GM12878 (cell line): Measurements from ENCODE around the gene KLF11. TPM values are rescaled to one million over a fixed set of nuclear protein-coding genes. Genes with fewer than 3 reads are reported as not detected.

Experiments used
- CHD2 ChIP-seq: IDR thresholded peaks from 2 replicates; pipeline ENCODE4 v1.6.1; 2011; ENCODE audit warnings: low read depth, low read length, improper control_type of control experiment, borderline replicate concordance
- CTCF ChIP-seq, 3 experiments: IDR thresholded peaks in 2 of 3; conservative IDR thresholded peaks in 1 of 3; 2 replicates each; pipeline ENCODE4 v1.5.1; 2011; ENCODE audit warnings: low read depth in 3 of 3, low read length in 3 of 3, mild to moderate bottlenecking in 3 of 3, control low read depth in 2 of 3, moderate library complexity in 2 of 3, inconsistent platforms in 1 of 3, mixed read lengths in 1 of 3; ENCODE audit not compliant: control insufficient read depth in 2 of 3, insufficient read depth in 1 of 3; ENCODE audit errors: extremely low read depth in 1 of 3
- JUNB ChIP-seq: IDR thresholded peaks from 2 replicates; pipeline ENCODE4 v1.6.1; 2016; ENCODE audit warnings: antibody characterized with exemption, mild to moderate bottlenecking
- SIN3A ChIP-seq: IDR thresholded peaks from 2 replicates; pipeline ENCODE4 v1.6.1; 2012; ENCODE audit warnings: low read depth, low read length, improper control_type of control experiment
- TCF3 ChIP-seq: IDR thresholded peaks from 2 replicates; pipeline ENCODE4 v1.6.1; 2012; ENCODE audit warnings: low read depth, mild to moderate bottlenecking, low read length, borderline replicate concordance; ENCODE audit not compliant: insufficient read depth
- USF1 ChIP-seq: IDR thresholded peaks from 2 replicates; pipeline ENCODE4 v1.6.1; 2011; ENCODE audit warnings: borderline replicate concordance, low read depth, mild to moderate bottlenecking, moderate library complexity, mixed read lengths, low read length; ENCODE audit not compliant: insufficient read depth; ENCODE audit errors: extremely low read length
- YY1 ChIP-seq: IDR thresholded peaks from 2 replicates; pipeline ENCODE4 v1.6.1; 2011; ENCODE audit warnings: low read depth, mild to moderate bottlenecking, low read length
- polyA plus RNA-seq, 11 experiments: library from polyadenylated mRNA; depleted of rRNA in 4 of 11; unstranded in 6 of 11; stranded (reverse) in 5 of 11; fragments of >200 nt; fragmentation: Nextera tagmentation in 4 of 11; fragmentation: Illumina TruSeq in 1 of 11; extraction: Ambion mirVana in 4 of 11; extraction: Trizol in 1 of 11; gene quantifications; 1 replicate in 1 of 11; 2 replicates in 10 of 11; pipeline versions ENCODE4 v1.2.1 to v1.2.3, GENCODE V29; 2011 to 2016; ENCODE audit warnings: inconsistent platforms in 2 of 11, missing spikeins in 2 of 11, low read depth in 1 of 11
- total RNA-seq, 4 experiments: library from RNA; depleted of rRNA in 3 of 4; stranded (reverse); fragments of >200 nt in 3 of 4; fragmentation: Illumina TruSeq in 1 of 4; extraction: Trizol in 1 of 4; gene quantifications; 2 replicates each; pipeline versions ENCODE4 v1.2.1 to v1.2.3, GENCODE V29; 2013 to 2021
- TF ChIP-seq, protein P1 (sequence below): fragments of 450-650 bp; IDR thresholded peaks from 2 replicates; pipeline ENCODE4 v1.6.1; 2016; ENCODE audit warnings: mild to moderate bottlenecking, moderate library complexity, borderline replicate concordance
- TF ChIP-seq, protein P2 (sequence below): fragments of 450-650 bp; IDR thresholded peaks from 2 replicates; pipeline ENCODE4 v1.6.1; 2017; ENCODE audit warnings: mild to moderate bottlenecking, moderate library complexity

The KLF11 gene
- total and polyA plus RNA-seq, 10 of the 15 experiments (the other 5 are each of a cell fraction or from before 2014, with no cell fraction given), result 0.03 to 0.54 (median 0.14) TPM; not detected in 1

DNA sequence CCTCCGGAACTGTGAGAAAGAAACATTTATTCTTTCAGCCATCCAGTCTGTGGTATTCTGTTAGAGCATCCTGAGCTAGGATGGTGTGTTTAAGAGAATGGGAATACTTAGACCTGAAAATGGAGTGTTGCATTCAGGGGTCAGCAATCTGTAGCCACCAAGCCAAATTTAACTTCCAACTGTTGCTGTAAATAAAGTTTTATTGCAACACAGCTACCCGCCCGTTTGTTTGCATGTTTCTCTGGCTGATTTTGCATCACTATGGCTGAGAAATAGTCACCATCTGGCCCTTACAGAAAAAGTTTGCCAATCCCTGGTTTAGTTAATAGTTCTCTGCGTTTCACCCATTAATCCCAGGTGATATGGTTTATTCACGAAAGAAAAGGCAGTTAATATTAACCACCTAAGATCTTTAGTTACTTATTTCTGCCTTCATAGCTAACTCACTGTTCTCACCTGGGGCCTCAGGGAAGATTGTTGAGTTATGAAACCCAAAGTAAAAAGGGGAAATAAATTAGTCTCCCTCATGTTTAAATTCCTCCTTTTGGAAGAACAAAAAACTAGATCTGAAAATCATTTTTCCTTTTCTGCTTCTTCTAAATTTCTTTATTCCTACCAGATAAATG lies 46.3 kb downstream of the KLF11 start (continued):
- TF ChIP-seq USF1 (no peak), CHD2 (no peak), CTCF (IDR thresholded peaks at IDR 0.05 in 2 of 3, conservative IDR thresholded peaks at IDR 0.05 in 1 of 3; ENCODE audit: control insufficient read depth in 2 of 3, extremely low read depth in 1 of 3, insufficient read depth in 1 of 3, low read depth in 3 of 3, low read length in 3 of 3) (no peak), JUNB (no peak), TCF3 (no peak), YY1 (no peak), SIN3A (no peak)
- TF ChIP-seq, protein P1, sequence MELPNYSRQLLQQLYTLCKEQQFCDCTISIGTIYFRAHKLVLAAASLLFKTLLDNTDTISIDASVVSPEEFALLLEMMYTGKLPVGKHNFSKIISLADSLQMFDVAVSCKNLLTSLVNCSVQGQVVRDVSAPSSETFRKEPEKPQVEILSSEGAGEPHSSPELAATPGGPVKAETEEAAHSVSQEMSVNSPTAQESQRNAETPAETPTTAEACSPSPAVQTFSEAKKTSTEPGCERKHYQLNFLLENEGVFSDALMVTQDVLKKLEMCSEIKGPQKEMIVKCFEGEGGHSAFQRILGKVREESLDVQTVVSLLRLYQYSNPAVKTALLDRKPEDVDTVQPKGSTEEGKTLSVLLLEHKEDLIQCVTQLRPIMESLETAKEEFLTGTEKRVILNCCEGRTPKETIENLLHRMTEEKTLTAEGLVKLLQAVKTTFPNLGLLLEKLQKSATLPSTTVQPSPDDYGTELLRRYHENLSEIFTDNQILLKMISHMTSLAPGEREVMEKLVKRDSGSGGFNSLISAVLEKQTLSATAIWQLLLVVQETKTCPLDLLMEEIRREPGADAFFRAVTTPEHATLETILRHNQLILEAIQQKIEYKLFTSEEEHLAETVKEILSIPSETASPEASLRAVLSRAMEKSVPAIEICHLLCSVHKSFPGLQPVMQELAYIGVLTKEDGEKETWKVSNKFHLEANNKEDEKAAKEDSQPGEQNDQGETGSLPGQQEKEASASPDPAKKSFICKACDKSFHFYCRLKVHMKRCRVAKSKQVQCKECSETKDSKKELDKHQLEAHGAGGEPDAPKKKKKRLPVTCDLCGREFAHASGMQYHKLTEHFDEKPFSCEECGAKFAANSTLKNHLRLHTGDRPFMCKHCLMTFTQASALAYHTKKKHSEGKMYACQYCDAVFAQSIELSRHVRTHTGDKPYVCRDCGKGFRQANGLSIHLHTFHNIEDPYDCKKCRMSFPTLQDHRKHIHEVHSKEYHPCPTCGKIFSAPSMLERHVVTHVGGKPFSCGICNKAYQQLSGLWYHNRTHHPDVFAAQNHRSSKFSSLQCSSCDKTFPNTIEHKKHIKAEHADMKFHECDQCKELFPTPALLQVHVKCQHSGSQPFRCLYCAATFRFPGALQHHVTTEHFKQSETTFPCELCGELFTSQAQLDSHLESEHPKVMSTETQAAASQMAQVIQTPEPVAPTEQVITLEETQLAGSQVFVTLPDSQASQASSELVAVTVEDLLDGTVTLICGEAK, result peak; percentile 97
- TF ChIP-seq, protein P2, sequence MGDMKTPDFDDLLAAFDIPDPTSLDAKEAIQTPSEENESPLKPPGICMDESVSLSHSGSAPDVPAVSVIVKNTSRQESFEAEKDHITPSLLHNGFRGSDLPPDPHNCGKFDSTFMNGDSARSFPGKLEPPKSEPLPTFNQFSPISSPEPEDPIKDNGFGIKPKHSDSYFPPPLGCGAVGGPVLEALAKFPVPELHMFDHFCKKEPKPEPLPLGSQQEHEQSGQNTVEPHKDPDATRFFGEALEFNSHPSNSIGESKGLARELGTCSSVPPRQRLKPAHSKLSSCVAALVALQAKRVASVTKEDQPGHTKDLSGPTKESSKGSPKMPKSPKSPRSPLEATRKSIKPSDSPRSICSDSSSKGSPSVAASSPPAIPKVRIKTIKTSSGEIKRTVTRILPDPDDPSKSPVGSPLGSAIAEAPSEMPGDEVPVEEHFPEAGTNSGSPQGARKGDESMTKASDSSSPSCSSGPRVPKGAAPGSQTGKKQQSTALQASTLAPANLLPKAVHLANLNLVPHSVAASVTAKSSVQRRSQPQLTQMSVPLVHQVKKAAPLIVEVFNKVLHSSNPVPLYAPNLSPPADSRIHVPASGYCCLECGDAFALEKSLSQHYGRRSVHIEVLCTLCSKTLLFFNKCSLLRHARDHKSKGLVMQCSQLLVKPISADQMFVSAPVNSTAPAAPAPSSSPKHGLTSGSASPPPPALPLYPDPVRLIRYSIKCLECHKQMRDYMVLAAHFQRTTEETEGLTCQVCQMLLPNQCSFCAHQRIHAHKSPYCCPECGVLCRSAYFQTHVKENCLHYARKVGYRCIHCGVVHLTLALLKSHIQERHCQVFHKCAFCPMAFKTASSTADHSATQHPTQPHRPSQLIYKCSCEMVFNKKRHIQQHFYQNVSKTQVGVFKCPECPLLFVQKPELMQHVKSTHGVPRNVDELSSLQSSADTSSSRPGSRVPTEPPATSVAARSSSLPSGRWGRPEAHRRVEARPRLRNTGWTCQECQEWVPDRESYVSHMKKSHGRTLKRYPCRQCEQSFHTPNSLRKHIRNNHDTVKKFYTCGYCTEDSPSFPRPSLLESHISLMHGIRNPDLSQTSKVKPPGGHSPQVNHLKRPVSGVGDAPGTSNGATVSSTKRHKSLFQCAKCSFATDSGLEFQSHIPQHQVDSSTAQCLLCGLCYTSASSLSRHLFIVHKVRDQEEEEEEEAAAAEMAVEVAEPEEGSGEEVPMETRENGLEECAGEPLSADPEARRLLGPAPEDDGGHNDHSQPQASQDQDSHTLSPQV, result no peak
